Measurements from ENCODE around the gene MMP27.

MMP27 gene

DNA sequence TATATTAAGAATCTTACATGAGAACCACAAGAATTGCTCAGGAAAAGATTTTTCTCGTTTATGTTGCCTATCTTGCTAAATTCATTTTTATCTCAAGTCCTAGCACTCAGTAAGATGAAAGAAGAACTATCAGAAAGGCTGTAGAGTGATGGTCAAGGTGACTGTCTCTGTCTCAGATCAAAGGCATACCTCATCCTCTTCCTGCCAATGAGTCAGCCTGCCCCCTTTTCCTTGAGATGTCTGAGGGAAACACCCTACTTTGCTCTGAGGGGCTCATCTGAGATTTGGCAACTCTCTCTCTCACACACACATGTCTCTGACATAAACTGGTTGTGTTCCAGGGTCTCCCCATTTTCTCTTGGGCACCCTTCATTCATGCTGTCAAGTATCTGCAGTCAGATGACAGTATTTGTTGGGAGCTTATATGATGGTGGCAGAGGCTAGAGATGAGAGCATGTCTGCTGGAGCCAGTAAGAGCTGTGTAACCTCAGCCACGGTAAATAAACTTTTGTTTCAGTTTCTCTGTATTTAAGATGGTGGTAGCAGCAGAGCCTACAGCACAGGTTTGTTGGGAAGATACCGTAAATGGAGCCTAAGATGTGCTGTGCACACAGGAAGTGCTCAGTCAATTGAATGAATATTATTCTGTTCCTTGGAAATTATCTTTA lies 1.6 kb downstream of the MMP27 start:
- DNase-seq (ENCODE audit: low read depth in 2 of 2): no peak

GRCh38 chr11:102695201-102695600 lies 10.4 kb downstream of the MMP27 start:
- no peak for DNase-seq (ENCODE audit: low read depth in 2 of 2)

DNA sequence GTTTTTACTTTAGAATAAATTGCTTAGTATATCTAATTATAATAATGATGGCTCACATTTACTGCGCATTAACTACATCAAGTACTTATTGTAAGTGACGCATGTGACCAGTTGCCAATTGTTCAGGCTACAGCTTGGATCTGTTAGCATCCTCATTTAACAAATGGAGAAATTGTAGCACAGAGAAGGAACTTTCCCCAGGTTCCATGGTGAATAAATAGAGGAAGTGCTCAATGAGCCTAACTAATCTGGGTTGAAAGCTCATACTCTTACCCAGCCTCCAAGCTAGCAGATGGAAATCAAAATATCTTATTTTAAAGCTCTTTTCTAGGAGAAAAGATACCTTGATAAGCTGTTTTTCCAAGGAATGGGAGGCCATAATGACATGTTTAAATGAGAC lies 19.8 kb downstream of the MMP27 start:
- no peak for DNase-seq (ENCODE audit: low read depth in 2 of 2)

GRCh38 chr11:102685338-102685737 lies 20.2 kb downstream of the MMP27 start:
- no peak for DNase-seq (ENCODE audit: low read depth in 2 of 2)

DNA sequence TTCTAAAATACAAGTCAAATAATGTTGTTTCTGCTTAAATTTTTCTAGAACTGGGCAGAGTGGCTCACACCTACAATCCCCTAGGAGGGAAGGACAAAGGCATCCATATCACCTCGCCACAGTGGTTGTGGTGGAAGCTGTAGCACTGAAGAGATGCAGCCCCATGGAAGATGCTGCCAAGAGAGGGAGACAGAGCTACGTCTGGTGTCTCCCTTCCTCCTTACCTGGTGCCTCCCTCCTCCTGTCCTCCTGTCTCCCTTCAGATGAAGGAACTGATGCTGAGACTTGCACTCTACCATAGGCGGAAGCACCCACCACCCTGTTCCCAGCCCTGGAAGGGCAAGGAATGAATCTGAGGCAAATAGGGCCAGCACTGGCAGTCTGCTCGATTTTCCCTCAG lies 22.3 kb downstream of the MMP27 start:
- DNase-seq (ENCODE audit: low read depth in 2 of 2): no peak

- DNase-seq (ENCODE audit: low read depth in 2 of 2): no peak
Measured at GRCh38 chr11:102680945-102681344, 24.6 kb downstream of the MMP27 start.

DNA sequence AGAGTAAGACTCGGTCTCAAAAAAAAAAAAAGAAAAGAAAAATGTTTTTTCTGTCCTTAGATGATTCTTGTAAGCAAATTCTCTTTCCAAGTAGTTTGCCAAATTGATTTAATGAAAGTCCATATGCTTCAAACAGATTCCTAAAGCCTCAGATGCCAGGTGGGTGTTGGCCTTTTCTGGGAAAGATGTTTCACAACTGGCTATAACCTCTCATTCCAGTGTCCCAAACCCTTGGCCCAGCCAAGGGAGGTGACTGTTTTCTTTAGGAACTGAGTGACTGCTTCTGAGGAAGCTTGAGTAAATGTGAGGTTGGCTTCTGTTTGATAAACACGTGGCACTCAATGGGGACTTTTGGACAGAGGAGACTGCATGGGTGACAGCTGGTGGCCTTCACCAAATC lies 27.5 kb downstream of the MMP27 start:
- DNase-seq (ENCODE audit: low read depth in 2 of 2): no peak

GRCh38 chr11:102676084-102676483 lies 29.5 kb downstream of the MMP27 start:
- no peak for DNase-seq (ENCODE audit: low read depth in 2 of 2)

DNA sequence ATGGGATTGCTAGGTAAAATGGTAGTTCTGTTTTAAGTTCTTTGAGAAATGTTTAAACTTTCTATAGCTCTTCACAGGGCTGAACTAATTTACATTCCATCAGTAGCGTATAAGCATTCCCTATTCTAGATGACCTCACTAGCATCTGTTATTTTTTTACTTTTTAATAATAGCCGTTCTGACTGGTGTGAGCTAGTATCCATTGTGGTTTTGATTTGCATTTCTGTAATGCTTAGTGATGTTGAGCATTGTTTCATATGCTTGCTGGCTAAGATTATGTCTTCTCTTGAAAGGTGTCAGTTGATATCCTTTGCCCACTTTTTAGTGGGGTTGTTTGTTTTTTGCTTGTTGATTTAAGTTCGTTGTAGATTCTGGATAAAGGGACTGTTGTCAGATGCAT lies 35.9 kb downstream of the MMP27 start:
- DNase-seq (ENCODE audit: low read depth in 2 of 2): no peak

- DNase-seq (ENCODE audit: low read depth in 2 of 2): no peak
Measured at GRCh38 chr11:102666331-102666957, 39.1 kb downstream of the MMP27 start.

DNA sequence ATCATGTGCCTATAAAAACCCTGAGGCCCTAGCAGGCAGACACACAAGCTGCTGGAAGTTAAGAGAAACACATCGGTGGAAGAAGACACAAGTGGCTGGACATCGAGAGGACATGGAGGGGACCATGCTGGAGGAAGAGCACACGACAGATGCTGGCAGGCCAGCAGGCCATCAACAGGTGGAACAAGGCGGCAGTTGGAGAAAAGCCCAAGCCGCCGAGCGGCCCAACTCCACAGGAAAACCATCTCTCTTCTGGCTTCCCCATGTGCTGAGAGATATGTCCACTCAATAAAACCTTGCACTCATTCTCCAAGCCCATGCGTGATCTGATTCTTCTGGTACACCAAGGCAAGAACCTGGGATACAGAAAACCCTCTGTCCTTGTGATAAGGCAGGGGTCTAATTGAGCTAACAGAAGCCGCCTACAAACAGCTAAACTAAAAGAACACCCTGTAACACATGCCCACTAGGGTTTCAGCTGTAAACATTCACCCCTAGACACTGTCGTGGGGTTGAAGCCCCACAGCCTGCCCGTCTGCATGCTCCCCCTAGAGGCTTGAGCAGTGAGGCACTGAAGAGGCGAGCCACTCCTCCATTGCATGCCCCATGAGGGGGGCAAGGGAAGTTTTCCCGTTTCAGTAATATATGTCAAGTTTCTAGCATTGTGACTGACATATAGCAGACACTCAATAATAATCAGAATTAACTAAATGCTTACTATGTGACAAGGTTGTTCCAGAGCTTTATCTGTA lies 41.4 kb downstream of the MMP27 start:
- DNase-seq (ENCODE audit: low read depth in 2 of 2): no peak

GRCh38 chr11:102662607-102663006 lies 43.0 kb downstream of the MMP27 start:
- DNase-seq (ENCODE audit: low read depth in 2 of 2): no peak

- no peak for DNase-seq (ENCODE audit: low read depth in 2 of 2)
Measured at GRCh38 chr11:102661040-102661439, 44.5 kb downstream of the MMP27 start.

DNA sequence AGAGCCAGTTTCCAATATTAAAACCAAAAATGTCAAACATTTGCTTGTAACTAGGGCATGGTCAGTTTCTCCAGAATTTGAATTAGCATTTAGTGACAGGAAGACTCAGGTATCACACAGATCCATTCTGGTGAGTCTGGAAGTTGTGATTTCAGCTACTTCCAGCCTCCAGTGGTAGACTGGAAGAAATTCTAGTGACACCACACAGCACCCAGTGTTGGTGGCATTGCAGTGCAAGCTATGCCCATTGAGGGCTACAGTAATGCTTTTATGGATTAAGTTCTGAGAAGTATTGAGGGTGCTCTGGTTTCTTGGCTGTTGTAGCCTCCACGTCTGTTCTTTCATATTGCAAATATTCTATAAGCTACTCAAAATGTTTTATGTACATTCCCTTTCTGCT lies 49.0 kb downstream of the MMP27 start:
- DNase-seq (ENCODE audit: low read depth in 2 of 2): no peak

DNA sequence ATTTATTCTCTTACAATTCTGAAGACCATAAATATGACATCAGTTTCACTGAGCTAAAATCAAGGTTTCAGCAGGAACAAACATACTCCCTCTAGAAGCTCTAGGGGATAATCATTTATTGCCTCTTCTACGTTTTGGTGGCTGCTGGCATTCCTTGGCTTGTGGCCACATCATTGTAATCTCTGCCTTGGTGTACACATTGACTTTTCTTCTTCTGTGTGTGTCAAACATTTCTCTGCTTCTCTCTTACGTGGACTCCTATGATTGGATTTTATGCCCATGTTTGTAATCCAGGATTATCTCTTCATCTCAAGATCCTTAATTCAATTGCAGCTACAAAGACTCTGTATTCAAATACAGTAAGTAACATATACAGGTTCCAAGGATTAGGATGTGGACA lies 50.0 kb downstream of the MMP27 start:
- DNase-seq (ENCODE audit: low read depth in 2 of 2): no peak

- DNase-seq (ENCODE audit: low read depth in 2 of 2): no peak
Measured at GRCh38 chr11:102654761-102655160, 50.8 kb downstream of the MMP27 start.

DNA sequence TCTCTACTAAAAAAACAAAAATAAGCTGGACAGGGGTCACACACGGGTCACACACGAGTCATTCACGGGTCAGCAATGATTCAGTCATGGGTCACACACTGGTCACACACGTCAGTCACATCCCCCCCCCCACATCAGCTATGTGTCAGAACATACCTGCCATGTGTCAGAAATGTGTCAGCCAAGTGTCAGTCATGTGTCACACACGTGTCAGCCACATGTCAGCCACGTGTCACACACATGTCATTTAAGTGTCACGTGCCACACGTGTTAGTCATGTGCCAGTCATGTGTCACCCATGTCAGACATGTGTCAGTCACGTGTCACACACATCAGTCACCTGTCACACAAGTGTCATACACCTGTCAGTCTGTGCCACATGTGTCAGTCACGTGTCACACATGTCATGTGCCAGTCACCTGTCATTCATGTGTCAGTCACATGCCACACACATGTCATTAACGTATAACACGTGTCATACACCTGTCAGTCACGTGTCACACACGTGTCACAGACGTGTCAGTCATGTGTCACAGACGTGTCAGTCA lies 51.8 kb downstream of the MMP27 start:
- no peak for DNase-seq (ENCODE audit: low read depth in 2 of 2)

GRCh38 chr11:102647430-102647829 lies 58.1 kb downstream of the MMP27 start:
- no peak for DNase-seq (ENCODE audit: low read depth in 2 of 2)

DNA sequence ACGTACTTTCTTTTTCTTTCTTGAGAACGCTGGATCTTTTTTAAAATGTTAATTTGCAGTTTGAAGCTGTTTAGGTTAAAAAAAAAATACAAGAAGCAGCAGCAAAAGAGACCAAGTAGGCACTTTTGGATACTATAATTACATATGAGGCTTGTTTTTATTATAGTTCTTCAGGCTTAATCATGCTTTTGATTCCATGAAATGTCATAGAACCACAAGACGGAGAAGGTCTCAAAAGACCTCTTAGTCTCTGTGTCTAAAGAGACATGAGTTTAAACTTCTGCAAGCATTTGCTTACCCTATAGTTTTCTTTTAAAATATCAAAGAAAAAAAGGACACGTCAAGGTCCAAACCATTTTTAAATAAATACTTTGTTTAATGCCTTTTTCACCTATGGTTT lies 61.6 kb downstream of the MMP27 start:
- no peak for DNase-seq (ENCODE audit: low read depth in 2 of 2)
